Measurements from ENCODE around the gene AQP2.

GRCh38 chr12:49971141-49971540 lies 20.6 kb downstream of the AQP2 start:
- TF ChIP-seq CTCF (IDR thresholded peaks at IDR 0.05) (no peak), POLR2A (IDR thresholded peaks at IDR 0.05) (no peak)

Measured in breast epithelium (tissue), 3 donors.